Activated T-cell treated with anti-CD3 and anti-CD28 coated beads for 1 hour (primary cell): ENCODE data around the gene C17orf113.

ENCODE experiments used
- DNase-seq: peaks from one replicate; pipeline ENCODE4 v3.0.0-alpha.2; 2020; ENCODE audit warnings: low read depth

C17orf113 gene

DNA sequence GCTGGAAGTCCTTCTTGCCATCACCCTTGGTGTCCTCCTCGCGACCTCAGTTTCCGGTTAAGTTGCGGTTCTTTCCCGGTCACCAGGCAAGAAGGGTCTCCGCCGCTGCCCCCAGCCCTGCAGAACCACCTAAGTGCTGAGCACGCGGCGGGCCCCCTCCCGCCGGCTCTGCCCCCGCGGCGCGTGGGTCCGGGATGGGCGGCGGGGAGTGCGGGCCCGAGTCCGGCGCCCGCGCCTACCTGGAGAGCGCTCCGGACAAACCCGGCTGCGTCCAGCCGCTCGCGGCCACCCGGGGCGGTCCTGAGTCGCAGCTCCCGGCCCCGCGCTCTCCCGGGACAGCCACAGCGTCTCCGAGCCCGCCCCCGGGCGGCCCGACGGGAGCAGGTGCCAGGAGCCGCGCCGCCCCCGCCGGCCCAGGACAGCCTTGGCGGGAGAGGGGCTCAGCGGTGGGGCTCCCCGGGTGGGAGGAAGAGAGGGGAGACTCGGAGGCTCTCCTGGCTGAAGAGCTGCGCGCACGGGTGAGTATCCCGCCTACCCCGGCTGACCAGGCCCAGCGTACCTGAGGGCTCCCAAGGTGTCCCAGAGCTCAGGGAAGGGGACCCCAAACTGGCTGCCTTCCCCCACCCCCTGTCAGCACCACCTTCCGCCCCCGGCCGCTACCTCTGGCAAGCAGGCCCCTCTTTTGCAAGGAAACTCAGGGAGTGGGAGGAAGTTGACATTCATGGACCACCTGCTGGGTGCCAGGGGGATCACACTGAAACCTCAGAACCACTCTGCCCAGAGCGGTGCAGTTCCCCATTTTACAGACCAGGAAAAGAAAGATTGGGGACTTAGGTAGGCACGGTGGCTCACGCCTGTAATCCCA, 22.2 kb upstream of the C17orf113 start:
- no peak for DNase-seq

DNA sequence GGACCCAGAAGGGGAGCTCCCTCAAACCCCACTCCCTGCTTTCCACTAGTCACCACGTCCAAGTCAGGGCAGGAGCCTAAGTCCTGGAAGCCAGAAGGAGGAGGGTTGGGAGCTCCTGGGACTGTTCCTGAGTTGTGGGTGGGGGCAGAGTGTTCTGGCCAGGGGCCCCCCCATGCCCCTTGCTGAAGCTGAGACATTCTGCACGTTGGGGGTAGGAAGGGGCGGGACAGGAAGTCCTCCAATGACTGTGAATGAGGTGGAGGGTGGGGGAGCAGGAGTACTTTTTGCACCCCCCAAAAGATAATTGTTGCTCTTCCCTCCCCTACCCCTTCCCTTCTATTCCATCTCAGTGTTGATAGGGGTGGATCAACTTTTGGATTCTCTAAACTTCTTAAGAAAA, 21.4 kb upstream of the C17orf113 start:
- DNase-seq, result no peak

DNA sequence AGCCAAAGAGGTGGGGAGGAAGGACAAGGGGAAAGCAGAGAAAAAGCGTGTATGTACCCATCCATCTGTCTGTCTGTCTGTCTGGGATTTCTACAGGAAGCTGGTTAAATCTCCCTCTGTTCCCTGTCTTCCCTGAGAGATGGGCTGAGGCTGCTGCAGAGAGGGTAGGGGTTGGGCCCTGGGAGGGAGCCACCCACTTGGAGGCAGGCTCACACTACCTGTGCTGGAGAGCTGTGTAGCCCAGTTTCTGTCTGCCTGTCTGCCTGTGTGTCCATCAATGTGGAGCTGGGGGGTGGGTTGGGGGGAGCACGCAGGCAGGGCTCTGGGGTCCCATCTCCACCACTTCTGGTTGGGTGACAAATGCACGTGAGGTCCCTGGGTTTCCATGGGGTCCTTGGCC, 18.6 kb upstream of the C17orf113 start:
- no peak for DNase-seq

DNA sequence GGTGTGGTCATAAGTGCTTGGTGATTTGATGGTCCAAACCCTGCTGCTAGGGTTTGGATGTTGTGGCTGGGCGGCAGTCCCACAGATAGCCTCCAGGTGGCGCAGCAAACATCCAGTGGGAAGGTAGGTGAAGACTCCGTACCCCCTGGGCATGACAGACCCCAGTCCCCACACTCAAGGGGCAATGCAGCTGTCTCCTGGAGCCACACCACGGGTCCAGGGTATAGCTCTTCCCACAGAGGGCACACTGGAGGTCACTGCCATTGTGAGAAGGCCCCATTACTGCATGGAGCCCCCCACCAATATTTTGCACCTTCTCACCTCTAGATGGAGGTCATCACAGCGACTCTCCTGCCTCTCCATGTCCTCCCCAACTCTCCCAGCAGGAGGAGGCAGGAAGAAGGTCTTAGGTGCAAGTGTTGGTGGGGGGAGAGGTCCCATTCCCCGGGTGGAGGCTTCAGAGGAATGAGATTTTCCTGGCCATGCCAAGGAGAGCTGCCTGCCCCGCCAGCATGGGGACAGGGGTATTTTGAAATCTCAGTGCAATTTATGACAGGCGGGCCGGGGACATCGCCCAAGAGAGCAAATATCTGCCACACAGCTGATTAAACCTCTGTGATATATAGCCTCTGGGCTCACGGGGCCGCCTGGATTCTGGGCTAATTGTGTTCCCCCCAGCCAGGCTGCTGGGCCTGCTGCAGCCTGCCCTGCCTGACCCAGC, 17.1 kb upstream of the C17orf113 start:
- DNase-seq, result peak; percentile 66

DNA sequence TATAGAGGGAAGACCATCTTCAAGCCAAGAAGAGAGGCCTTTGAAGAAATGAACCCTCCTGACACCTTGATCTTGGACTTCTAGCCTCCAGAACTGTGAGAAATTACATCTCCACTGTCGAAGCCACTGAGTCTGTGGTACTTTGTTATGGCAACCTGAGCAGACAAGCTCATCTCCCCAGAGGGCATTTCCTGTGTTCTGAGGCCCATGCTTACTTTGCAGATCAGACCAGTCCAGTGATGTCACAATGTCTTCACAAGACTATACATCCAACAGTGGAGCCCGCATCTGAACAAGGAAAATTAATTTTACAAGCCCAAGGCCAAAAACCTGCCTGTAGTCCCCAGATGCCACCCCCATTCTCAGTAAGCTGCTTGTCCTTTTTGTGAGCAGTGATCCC, 14.8 kb upstream of the C17orf113 start:
- DNase-seq, result no peak

DNA sequence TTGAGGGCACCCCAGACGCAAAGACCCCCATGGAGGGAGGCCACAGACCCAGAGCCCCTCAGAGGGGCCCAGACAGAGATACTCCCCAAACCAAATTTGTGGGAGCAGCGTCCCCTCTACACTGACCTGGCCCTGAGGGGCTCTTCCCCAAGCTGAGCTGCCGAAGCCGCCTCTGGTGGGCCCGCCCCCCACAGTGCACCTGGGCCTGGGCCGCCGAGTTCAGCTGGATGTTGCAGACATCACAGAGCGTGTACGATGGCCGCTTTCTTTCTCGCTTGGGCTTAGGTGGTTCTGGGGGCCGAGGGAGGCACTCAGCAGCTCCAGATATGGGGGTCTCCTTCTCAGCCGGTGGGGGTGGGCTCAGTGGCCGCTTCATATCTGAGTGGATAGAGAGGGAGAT, 12.3 kb upstream of the C17orf113 start:
- no peak for DNase-seq

DNA sequence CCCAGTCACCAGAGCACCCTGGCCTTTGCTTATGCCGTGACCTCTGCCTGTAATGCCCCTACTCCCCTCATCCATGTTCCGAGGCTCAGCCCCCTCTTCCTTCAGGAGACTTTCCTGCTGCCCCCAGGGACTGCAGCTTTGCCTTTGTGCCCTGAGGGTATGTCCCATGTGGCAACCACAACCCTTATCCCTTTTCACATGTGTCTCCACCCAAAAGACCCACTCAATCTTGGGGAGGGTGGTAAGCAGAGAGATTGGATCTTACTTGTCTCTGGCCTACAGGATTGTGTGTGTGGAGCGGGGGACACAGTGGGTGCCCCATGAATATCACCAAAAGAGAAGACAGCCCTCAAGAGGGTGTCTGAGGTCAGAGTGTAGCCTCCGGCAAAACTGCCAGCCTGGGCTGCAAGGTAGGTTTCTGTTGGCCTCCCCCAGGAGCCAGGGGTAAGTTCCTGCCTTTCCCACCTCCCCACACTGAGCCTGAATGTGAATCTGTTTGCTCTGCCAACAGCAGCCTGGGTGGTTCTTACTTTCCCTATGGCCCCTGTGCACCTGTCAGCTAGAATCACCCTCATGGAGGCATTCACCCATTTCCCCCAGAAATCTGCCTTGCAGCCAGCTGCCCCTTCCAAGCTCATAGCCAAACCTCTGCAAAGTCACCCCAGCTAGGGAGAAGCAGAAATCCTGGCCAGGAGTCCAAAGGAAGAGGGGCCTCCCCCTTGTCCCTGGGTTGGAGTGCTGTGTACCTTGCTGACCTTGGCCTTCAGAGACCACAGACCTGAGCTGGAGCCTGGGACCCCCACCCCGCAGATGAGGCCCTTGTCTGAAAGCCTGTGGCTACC, 11.5 kb upstream of the C17orf113 start:
- DNase-seq, result no peak

DNA sequence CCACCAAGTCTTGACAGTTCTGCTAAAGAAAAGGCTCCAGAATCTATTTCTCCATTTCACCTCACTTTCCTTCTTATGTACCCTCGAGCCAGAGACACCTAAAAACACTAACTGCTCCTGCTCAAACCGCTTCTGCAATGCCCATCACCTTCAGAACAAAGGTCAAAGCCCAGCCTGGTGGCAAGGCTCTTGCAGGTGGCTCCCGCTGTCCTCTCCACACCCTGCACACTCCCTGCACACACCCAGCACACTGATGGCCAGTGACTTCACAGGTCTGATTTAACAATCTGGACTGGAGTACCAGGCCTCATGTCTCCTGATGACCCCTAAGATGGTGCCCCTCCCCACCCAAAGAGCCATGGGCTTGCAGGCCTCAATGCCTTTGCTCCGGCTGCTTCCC, 9.8 kb upstream of the C17orf113 start:
- DNase-seq, result no peak

DNA sequence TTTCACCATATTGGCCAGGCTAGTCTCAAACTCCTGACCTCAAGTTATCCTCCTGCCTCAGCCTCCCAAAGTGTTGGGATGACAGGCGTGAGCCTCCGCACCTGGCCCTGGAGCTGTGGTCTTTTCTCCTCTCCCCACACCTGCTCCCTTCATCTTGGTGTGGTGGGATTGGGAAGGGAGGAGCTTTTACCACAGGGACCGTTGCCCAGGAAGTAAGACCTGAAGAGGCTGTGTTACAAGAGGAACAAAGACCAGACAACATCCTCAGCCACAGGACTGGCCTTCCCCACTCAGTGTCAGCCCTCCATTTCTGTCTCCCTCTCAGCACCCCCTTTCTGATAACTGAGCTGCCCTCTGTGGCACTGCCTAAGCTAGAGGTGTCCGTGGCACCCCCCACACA, 9.4 kb upstream of the C17orf113 start:
- no peak for DNase-seq

DNA sequence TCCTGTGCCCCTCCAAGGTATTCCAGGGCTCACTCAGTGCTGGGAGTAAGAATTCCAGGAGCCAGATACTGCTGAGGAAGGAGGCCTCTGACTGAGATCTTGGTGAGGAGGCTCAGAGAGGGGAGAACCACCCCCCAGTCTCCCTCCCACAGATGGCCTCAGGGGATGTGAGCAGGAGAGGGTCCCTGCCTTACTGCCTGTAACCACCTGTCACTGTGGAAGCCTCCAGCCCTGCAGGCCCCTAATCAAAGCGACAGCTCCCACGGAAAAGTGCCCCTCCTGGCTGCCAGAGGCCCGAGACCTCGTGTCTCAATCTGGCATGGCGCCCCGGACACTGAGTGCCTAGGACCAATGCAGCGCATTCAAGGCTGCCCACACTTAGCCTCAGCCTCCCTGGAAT, 7.7 kb upstream of the C17orf113 start:
- no peak for DNase-seq

DNA sequence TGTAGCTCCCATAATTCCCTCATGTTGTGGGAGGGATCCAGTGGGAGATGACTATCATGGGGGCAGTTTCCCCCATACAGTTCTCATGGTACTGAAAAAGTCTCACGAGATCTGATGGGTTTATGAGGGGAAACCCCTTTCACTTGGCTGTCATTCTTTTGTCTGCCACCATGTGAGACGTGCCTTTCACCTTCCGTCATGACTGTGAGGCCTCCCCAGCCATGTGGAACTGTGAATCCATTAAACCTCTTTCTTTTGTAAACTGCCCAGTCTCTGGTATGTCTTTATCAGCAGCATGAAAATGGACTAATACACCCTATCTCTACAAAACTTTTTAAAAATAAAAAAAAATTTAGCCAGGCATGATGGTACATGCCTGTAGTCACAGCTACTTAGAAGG, 6.2 kb upstream of the C17orf113 start:
- DNase-seq, result no peak

DNA sequence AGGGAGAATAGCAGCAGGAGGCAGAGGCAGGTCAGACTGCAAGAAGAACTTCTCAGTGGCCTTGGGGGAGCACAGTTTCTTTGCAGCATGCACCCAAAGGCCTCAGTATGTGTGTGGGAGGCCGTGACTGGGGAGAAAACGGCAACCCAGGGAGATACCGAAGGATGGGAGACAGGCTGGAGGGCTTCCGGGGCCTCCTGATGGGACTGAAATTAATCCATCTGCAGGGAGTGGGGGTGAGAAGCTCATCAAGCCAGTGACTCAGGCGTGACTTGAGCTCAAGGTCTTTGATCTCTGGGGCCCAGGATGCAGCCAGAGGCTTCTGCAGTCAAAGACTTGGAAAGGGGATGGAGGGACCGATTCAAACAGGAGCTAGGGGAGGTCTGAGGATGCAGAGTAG, 5.1 kb upstream of the C17orf113 start:
- no peak for DNase-seq

DNA sequence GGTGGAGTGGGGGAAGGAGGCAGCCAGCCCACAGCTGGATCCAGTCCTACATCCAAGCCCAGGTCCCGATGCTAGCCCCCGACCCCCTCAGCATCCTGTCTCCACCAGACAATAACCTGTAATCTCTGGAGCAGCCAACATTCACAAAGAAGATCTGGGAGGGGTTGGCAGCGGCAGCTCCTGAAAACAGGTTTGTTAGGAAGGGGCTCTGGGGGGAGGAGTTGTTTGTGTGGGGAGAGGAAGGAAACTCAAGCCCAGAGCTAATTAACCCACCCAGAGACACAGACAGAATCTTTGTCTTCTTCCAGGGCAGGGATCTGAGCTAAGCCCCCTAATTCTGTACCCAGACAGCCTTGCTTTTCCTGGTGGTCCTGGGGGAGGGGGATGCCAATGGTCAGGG, 4.6 kb upstream of the C17orf113 start:
- DNase-seq, result no peak

DNA sequence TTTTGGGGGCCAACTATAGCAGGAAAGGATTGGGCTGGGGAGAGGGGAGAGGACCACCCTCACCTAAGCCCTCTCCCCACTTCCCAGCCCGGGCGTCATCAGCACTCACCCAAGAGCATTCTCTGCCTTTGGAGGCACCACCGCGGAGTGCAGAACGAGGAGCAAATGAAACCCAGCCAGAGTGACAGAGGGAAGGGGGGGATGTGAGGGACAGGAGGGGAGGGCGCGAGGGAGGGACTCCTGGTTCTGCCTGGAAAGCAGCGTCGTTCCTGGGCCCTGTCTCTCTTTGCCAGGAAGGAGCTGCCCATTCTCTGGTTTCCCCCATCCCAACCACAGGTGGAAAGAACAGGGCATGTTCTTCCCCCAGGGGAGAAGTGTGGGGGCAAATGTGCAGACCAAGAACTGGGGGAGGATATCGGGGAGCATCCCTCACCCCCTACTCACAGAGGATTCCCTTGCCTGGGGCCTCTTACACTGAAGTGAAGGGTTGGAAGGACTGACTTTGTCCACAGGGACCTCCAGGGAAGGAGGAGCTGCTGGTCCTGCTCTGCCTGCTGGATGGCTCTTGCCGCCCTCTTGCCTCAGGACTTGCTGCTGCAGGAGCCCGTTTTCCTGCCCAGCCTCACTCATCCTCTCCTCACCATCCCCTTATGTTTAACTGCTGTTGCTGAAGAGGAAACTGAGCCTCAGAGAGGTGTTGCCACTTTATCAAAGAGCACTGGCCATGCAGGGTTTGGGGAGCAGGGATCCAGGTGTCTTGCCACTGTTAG, 3.5 kb upstream of the C17orf113 start:
- no peak for DNase-seq

DNA sequence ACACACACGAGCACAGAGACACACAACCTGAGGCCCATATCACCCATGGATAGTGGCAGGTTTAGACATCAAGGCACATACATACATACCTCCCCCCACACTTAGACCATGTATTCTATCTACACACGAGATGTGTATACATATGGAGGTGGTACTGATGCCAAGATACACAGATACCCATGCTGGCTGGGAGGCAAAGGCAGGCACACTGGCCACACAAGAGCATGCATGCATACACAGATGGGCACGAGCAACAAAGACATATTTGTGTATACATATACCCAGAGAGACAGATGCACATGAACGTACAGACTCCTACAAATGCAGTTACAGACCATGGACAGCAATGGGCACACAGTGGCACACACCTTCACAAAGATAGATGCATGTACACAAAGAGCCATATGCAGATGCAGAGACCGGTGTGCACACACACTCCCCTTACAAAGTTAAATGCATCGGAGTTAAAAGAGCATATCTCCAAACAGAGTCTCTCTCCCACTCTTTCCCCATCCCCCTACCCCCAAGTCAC, 2.0 kb upstream of the C17orf113 start:
- no peak for DNase-seq

DNA sequence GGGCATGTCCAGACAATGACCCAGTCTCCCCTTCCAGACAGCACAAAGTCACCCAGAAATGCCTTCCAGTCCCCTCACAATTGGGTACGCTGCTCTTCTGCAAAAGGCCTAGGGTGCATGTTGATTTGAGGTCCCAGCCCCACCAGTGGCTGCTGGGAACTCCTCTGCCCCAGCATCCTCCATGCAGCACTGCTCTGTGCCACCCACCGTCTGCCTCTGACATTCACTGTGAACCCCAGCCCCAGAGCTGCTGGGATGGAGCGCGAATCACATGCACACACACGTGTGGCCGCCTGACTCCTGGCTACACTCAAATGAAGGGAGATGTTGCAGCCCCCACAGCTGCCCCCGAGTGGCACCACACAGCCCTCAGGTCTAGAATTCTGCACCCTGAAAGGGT, 1.2 kb upstream of the C17orf113 start:
- no peak for DNase-seq

DNA sequence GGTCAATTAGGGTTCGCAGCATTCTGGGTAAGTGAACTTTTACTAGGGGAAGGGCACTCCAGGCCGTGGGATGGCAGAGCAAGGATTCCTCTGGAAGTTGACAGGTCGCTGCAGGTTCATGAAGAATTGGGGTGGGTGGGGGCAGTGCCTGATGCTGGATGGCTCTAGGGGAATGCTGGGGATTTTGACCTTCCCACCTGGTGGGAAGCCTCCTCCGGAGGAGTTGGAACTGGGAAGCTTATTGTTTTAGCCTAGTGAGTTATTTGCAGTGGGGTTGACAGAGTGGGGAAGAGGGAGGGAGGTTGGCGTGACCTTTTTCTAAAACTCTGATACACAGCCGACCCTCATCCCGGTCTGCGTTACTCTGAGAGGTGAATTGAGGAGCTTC, 606 bp upstream of the C17orf113 start:
- DNase-seq, result no peak

DNA sequence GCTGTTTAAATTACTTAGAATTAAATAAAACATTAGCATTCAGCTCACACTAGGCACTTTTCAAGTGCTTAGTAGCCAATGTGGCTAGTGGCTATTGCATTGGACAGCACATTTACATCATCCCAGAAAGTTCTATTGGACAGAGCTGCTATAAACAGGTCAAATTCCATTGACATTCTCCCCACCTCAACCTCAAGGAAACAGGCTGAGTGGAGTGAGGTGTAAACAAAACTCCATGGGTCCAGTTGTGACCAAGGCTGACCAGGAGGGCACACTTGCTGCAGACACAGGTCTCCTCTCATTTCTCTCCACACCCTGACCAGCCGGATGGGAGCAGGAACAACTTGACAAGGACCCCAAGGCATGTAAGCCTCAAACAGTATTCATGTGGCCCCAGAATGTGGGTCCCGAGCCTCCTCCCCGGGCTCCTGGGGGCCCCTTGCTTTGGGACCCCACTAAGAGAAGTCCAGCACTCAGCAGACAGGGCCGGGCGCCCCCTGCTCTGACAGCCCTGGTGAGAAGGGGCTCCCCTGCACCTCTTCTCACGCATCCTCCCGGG, 488 bp downstream of the C17orf113 start:
- no peak for DNase-seq

DNA sequence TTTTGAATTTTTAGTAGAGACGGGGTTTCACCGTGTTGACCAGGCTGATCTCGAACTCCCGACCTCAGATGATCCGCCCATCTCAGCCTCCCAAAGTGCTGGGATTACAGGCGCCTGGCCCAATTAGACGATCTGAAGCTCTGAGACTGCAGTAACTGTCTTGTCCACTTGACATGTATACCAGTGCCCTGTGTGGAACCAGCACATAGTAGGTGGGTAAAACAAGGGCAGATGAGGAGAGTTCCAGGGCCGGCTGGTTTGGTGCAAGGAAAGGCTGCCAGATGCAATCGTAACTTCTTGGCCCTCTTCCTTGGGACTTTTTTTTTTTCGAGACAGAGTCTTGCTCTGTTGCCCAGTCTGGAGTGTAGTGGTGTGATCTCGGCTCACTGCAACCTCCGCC, 3.1 kb downstream of the C17orf113 start:
- no peak for DNase-seq

DNA sequence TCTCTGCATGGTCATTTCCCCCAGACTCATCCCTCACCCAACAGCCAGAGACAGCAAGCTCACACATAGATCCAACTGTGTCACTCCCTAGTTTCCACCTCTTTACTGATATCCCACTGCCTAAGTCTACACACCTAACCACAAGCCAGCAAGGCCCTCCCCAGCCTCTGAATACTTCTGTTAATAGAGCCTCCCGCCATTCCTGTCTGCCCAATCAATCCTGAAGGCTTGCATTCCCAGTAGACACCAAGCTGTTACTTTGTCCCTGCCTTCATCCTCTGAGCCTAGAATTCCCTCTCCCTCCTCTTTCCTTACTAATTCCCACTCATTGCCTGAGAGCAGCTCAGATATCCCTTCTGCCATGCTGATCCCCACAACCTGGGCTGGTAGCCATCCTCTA, 4.7 kb downstream of the C17orf113 start:
- no peak for DNase-seq

DNA sequence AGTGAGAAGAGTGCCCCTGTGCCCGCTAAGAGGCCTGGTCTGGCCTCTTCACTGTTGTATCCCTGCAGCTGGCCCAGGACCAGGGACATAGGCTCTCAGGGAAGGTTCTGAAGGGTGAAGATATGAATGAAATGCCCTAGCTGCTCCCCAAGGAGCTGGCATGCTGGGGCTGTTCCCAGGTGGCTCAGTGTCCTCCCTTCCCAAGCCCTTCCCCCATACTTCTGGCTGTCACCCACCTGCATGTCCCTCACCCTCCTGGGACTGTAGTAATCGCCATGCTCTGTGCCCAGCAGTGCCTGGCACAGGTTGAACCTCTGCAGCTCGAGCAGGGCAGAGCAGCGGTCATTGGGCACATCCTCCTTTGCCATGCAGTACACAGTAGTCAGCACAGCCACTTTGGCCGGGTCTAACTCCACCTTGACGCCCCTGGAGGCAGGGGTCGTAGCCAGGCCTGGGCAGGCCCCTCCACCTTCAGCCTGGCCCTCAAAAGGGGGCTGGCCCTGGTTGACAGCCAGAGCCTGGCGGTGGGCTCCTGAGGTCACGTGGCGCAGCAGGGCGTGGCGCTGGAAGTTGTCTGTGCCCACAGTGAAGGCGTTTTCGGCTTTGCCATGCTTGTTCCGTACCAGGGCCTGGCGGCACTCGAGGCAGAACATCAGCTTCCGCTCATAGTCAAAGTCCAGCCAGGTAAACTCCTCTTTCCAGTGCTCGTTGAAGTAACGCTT, 7.6 kb downstream of the C17orf113 start:
- DNase-seq, result no peak
